DLD1 (cell line): Measurements from ENCODE around the gene MBOAT1.

Experiments used
- in situ Hi-C: cut with HindIII; loops from 2 replicates; pipeline ENCODE4 v1.10.0; 2017; ENCODE audit warnings: low sequenced_read_pairs

Gene MBOAT1

DNA sequence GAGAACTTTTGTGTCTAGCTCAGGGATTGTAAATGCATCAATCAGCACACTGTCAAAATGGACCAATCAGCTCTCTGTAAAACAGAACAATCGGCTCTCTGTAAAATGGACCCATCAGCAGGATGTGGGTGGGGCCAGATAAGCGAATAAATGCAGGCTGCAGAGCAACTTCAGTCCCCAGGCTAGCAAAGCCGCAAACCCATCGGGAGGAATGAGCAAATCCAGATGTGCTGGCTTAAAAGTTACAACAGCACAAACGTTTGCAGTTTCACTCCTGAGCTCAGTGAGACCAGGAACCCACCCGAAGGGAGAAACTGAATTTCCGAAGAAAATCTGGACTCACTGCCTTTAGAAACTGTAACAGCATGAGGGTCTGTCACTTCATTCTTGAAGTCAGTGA lies 21.9 kb upstream of the MBOAT1 start:
- in situ Hi-C loops = no loop called here

GRCh38 chr6:20233007-20233730 lies 20.9 kb upstream of the MBOAT1 start:
- in situ Hi-C loops = no loop called here

DNA sequence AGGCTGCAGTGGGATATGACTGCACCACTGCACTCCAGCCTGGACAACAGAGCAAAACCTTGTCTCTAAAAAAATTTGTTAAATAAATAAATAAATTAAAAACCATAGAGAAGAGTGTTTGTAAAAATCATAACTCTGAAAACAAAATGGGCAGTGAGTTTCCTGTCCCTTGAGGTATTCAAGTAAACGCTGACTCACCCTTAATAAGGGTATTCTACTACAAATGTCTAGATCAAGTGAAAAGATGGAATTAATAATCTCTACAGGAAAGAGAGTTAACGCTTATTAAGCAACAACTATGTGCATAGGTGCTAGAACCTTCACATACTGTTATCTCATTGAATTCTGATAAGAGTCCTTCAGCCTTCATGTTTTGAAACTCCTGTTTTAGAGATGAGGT lies 19.9 kb upstream of the MBOAT1 start:
- in situ Hi-C loops = no loop called here

GRCh38 chr6:20230401-20231119 lies 18.3 kb upstream of the MBOAT1 start:
- in situ Hi-C loops = no loop called here

- in situ Hi-C loops = no loop called here
Measured at GRCh38 chr6:20229881-20230280, 17.6 kb upstream of the MBOAT1 start.

- in situ Hi-C loops = no loop called here
Measured at GRCh38 chr6:20227350-20227749, 15.1 kb upstream of the MBOAT1 start.

- in situ Hi-C loops = no loop called here
Measured at GRCh38 chr6:20223141-20223540, 10.9 kb upstream of the MBOAT1 start.

GRCh38 chr6:20221421-20221820 lies 9.2 kb upstream of the MBOAT1 start:
- in situ Hi-C loops = no loop called here

DNA sequence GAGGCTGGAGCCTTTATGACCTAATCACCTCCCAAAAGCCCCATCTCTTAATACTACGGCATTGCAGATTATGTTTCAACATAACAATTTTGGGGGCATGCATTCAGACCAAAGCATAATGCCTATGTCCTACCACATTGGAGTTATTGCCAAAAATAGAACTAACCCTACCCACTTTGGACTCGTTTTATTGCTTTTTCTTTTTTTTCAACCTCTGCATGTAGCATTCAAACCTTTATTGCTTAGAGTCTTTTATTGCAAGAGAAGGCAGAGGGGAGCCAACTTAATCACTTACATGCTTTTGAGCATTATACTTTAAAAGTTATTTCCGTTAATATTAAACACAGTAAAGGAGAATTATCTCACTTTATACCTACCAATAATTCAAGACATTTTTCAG lies 8.1 kb upstream of the MBOAT1 start:
- in situ Hi-C loops = no loop called here

DNA sequence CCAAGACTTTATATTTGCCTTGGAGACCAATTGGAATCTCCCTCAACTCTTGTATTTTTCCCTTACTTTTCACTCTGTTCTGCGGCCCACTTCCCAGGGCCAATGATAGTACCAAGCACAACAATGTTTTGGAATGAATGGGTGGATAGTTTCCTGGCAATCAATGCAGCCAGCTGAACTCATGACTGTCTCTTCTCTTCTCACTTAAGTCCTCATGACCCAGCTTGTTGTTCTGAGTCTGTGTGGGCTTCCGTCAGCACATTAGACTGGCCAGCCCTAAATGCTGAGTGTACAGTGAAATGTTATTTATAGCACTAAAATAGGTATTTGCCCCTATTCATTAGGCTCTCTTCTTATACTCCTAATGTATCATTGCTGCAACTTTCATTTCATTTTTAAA lies 5.6 kb upstream of the MBOAT1 start:
- in situ Hi-C loops = no loop called here

DNA sequence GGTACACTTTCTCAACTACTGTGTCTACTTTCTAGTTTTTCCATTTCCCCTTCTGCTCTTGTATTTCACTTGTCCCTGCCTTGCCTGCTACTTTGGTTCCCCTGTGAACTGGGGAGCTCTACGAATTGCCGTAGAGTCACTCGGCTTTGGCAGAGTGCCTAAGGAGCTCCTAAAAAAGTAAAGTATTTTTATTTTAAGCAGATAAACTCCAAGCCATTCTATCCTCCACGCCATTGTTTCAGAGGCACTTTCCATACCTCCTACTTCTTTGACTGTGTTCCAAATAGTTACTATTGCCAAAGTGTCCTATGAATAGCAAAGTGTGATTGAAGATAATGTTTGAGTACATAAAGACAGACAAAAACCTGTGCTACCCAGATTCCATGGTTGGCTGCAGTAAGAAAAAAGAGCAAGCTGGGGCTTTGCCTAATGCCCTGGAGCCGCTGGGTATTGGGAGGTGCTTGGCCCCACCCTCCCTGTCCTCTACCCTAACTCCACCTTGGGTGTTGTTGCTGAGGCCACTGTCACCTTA lies 5.1 kb upstream of the MBOAT1 start:
- in situ Hi-C loops = no loop called here

GRCh38 chr6:20215310-20215709 lies 3.0 kb upstream of the MBOAT1 start:
- in situ Hi-C loops = no loop called here

DNA sequence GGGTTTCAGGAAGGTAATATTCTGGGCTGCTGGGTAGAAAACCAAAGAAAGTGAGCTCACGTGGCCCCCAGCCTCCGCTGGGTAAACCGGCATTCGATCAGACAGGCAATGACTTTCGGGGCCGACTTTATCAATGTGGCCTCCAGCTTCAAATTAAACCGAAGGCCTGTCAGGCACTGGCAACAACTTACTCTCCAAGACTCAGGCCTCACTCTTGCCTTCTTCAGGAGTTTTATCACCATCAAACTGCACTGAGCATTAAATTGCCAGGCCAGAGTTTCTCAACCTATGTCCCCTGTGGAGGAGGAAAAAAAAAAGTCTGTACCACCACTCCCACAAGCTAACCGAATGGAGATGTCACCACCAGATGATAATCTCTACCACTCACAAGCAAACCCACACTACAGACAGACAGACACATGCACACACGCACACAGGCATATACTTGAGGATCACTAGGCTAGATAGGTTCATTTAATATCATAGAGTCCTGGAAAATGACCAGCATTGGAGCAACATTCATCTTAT lies 1.1 kb upstream of the MBOAT1 start:
- in situ Hi-C loops = no loop called here

DNA sequence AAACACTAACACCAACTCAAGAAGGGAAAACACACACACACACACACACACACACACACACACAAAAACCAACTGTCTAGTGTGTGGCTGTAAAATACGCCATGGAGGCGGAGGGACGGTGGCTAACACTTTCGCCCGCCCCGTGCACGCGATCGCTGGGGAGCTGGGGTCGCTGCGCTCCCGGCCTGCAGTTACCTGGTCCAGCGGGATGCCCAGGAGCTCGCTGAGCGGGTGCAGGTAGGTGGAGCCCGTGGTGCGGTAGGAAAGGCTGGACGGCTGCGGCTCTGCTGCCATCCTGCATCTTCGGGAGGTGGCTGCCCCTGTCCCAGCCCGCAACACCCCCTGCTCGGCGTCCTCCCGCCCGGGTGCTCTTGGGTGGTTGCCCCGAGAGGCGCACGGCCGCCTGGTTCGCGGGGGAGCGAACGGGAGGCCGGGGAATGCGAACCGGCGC lies 303 bp downstream of the MBOAT1 start:
- in situ Hi-C loops = no loop called here

- in situ Hi-C loops = no loop called here
Measured at GRCh38 chr6:20211037-20211940, 980 bp downstream of the MBOAT1 start.

DNA sequence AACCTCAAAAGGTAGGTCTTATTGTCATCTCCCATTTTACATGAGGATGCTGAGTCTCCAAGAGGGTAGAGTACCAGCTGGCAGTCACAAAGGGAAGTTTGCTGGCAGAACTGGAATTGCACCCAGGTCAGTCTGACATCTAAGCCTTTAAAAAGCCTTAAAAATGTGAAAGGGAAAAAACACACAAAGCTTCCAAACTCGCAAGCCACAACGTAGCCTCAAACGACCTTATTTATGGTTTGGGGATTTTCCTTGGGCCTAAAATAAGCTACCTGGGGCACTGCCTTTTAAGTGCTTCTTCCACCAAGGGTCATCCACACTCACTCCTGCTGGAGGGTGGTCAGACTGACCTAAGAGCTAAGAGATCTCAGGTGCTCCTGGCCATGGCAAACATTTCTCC lies 2.1 kb downstream of the MBOAT1 start:
- in situ Hi-C loops = no loop called here

DNA sequence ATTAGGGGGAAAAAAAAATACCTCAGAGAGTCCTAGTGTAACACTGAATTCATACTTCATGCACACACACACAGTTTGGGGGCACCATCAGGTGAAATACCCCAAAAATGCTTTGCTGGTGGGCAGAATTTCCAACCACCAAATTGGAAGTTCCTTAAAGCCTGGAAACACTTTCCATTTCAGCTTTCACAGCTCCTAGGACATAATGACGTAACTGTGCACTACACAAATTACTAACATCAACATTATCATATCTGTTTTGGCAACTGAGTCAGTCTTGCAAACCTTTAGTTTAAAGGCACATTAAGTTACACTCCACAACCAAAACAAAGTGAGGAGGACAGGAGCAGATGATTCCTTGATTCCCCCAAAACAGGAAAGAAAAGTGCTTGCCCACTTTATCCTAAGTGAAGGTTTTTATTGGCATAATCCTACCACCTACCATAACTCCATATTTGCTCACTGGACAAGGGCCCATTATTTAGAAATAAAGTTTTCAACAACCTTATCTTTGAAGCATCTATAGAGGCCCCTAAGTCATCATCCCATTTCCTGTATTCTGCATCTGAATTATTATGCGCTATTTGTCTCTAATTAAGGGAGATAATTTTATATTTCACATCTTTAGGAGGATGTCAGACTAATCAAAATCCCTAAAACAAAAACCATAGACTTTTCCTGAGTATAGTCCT lies 3.4 kb downstream of the MBOAT1 start:
- in situ Hi-C loops = no loop called here

GRCh38 chr6:20207088-20207418 lies 5.2 kb downstream of the MBOAT1 start:
- in situ Hi-C loops = no loop called here

DNA sequence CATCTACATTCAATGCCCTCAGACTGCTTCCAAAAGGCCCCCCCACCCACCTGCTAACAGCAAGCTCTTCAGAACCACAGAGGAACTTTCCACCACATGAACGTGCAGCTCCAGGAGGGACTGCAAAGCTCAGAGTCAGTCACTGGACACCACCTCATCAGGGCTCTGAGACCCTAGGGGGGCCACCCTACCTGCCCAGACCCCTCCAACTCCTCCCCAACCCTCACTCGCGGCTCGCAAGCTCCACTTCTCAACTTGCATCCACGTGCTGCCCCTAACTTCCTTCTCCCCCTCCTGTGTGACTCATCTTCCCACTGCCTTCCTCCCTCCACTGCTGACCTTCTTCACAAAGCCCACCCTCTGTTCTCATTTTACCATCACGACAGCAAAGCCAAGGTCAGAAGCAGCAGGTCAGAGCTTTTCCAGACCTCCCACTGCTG lies 6.5 kb downstream of the MBOAT1 start:
- in situ Hi-C loops = no loop called here

- in situ Hi-C loops = no loop called here
Measured at GRCh38 chr6:20204512-20204894, 7.8 kb downstream of the MBOAT1 start.
